Aorta (tissue), 5 donors: Measurements from ENCODE around the gene ZNF611. TPM values are rescaled to one million over a fixed set of nuclear protein-coding genes. Genes with fewer than 3 reads are reported as not detected.
"Not testable (repeated sequence)": the region's sequence is repeated elsewhere in the genome, so short reads cannot be mapped to it uniquely, and the experiment has no call there.

Source experiments
- ATAC-seq: fragments of 200-7000 bp; cut with Tn5 transposase; one replicate; pipeline ENCODE4 v1.9.1; 2022; ENCODE audit warnings: moderate library complexity; ENCODE audit not compliant: low FRiP score
- DNase-seq, 2 donors: peaks; one replicate each; pipeline ENCODE4 v3.0.0-alpha.2; 2020
- H3K27ac ChIP-seq, 2 donors: one replicate each; pipeline ENCODE4 v1.5.1; 2013; ENCODE audit warnings: low read length in 2 of 2, mild to moderate bottlenecking in 2 of 2, moderate library complexity in 2 of 2, control low read depth in 1 of 2, inconsistent platforms in 1 of 2, low read depth in 1 of 2
- H3K27me3 ChIP-seq, 2 donors: one replicate each; pipeline ENCODE4 v1.6.1; 2013; ENCODE audit warnings: control low read depth in 1 of 2, low read length in 1 of 2, mild to moderate bottlenecking in 1 of 2, moderate library complexity in 1 of 2; ENCODE audit not compliant: insufficient read depth in 2 of 2, control insufficient read depth in 1 of 2
- H3K36me3 ChIP-seq, 2 donors: one replicate each; pipeline ENCODE4 v1.6.1; 2013; ENCODE audit warnings: control low read depth in 1 of 2, low read length in 1 of 2, mild to moderate bottlenecking in 1 of 2; ENCODE audit not compliant: insufficient read depth in 2 of 2, control insufficient read depth in 1 of 2
- H3K4me1 ChIP-seq, 2 donors: one replicate each; pipeline ENCODE4 v1.6.1; 2013; ENCODE audit warnings: low read length in 2 of 2, control low read depth in 1 of 2, mild to moderate bottlenecking in 1 of 2, moderate library complexity in 1 of 2; ENCODE audit not compliant: insufficient read depth in 2 of 2, control insufficient read depth in 1 of 2
- H3K4me3 ChIP-seq, 2 donors: one replicate each; pipeline ENCODE4 v1.5.1; 2013; ENCODE audit warnings: low read length in 2 of 2, control low read depth in 1 of 2, mild to moderate bottlenecking in 1 of 2
- H3K9me3 ChIP-seq: one replicate; pipeline ENCODE4 v1.6.1; 2013; ENCODE audit warnings: mild to moderate bottlenecking, low read length; ENCODE audit not compliant: control insufficient read depth
- WGBS, 2 donors: extraction: QIAGEN DNeasy Blood & Tissue Kit; methylation state at CpG; one replicate each; pipeline ENCODE4 v1.1.7; 2013; 5-methylcytosine and 5-hydroxymethylcytosine counted together
- intact Hi-C, 2 donors: fragments of 100-400 bp; cut with DNase I; formaldehyde crosslinking; loops; one replicate each; pipeline versions ENCODE4 v1.14.2 to v1.15.0; 2022
- polyA plus RNA-seq, 2 donors: library from polyadenylated mRNA; stranded (reverse); fragments of 200-250 nt; gene quantifications; one replicate each; pipeline ENCODE4 v1.2.3, GENCODE V29; 2013
- total RNA-seq, 2 donors: library from RNA; stranded (reverse); fragmentation: NEBNext Ultra II Directional; extraction: Animal tissue kit (Norgen Biotek cat#: 25700); gene quantifications; one replicate each; pipeline ENCODE4 v1.2.1, GENCODE V29; 2021
- donor health status: healthy with polysubstance abuse.
- donor health status: Bipolar disorder and iron deficiency.
- donor health status: DM: no; HTN: no; CAD: no.
- donor health status: DM: no; HTN: no; CAD: no.
- donor health status: DM: yes; HTN: yes; CAD: no.

ZNF611 gene
- total and polyA plus RNA-seq, 4 donors = 1.5 to 28.5 (median 11.8) TPM

DNA sequence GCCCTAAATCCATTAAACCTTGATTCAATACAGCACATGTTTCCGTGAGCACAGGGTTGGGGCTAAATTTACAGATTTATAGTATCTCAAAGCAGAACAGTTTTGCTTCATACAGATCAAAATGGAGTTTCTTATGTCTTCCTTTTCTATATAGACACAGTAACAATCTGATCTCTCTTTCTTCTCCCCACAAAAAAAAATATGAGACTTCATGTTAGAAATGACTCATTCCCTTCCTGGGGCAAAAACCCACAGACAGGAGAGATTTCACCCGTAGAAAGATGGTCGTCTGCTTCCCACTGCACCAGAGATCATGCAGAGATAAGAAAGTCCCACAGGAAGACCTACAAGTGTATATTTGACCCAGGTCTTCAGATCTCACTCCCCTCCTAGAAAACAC lies 7.7 kb upstream of the ZNF611 start:
- intact Hi-C loops = loop anchor here in 1 of 2 donors (10.0 kb wide), 1 partner anchor 408 kb away; the partner anchor contains the start of gene ZNF610
- 29 to 32% methylated on average over 3 of the region's 3 CpGs for WGBS, 2 donors
- H3K4me1 ChIP-seq = no peaks in the 10 kb centered on the region
- H3K36me3 ChIP-seq = no peaks in the 10 kb centered on the region
- H3K9me3 ChIP-seq = peaks cover 1% of the 10 kb centered on the region
- no peak overlapping the region for H3K27ac ChIP-seq
- no peaks in the 10 kb centered on the region for H3K27me3 ChIP-seq
- DNase-seq (no peak), ATAC-seq (no peak)
- H3K4me3 ChIP-seq = no peak overlapping the region

DNA sequence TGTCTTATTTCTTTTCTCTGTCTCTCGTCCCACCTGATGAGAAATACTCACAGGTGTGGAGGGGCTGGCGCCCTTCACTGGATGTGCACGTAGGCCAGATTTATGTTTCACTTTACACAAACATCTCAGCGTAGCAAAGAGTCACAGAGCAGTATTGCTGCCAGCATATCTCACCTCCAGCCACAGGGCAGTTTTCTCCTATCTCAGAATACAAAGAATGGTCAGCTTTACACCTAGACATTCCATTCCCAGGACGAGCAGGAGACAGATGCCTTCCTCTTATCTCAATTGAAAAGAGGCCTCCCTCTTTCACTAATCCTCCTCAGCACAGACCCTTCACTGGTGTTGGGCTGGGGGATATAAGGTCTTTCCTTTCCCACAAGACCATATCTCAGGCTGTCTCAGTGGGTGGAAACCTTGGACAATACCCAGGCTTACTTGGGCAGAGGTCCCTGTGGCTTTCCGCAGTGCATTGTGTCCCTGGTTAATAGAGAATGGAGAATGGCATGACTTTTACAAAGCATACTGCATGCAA lies 7.2 kb upstream of the ZNF611 start:
- ATAC-seq (no peak), DNase-seq (no peak)
- H3K27ac ChIP-seq = no peak overlapping the region
- H3K4me3 ChIP-seq = no peak overlapping the region
- peaks cover 1% of the 10 kb centered on the region for H3K9me3 ChIP-seq
- H3K4me1 ChIP-seq = no peaks in the 10 kb centered on the region
- H3K27me3 ChIP-seq = no peaks in the 10 kb centered on the region
- H3K36me3 ChIP-seq = no peaks in the 10 kb centered on the region
- 42 to 45% methylated on average over 6 of the region's 6 CpGs for WGBS, 2 donors
- intact Hi-C loops = loop anchor here in 1 of 2 donors (10.0 kb wide), 1 partner anchor 407 kb away; the partner anchor contains the start of gene ZNF610

- H3K27ac ChIP-seq, H3K4me3 ChIP-seq, H3K4me1 ChIP-seq, DNase-seq, H3K27me3 ChIP-seq, H3K9me3 ChIP-seq, H3K36me3 ChIP-seq, ATAC-seq: not testable (repeated sequence)
- 65 to 70% methylated on average over 7 of the region's 7 CpGs for WGBS, 2 donors
- intact Hi-C loops = loop anchor here in 1 of 2 donors (10.0 kb wide), 1 partner anchor 407 kb away; the partner anchor contains the start of gene ZNF610
Measured at GRCh38 chr19:52741371-52741770, 6.5 kb upstream of the ZNF611 start.

GRCh38 chr19:52739576-52739975 lies 4.7 kb upstream of the ZNF611 start:
- Histone ChIP-seq H3K9me3 (peaks cover 1% of the 10 kb centered on the region), H3K27ac (no peak overlapping the region), H3K4me1 (no peaks in the 10 kb centered on the region), H3K36me3 (no peaks in the 10 kb centered on the region), H3K4me3 (no peak overlapping the region), H3K27me3 (no peaks in the 10 kb centered on the region)
- DNase-seq = no peak
- ATAC-seq = no peak
- intact Hi-C loops = no loop called here
- 87 to 88% methylated on average over 14 of the region's 14 CpGs for WGBS, 2 donors

DNA sequence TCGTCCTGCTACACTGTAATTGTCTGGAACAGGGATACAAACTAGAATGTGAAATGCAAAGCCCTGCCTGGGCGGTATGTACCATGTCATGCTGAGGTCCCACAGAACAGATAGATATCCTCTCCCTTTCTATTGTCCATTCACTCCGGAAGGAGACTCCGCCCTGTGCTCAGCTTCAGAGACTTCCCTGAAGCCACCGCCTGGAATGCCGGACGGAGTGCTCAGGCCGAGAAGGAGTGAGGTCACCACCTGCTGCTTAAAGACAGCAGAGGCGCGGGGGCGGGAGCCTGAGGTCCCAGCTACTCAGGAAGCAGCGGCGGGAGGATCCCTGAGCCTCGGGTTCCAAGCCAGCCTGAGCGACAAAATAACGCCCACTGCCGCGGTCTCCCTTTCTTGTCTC lies 890 bp upstream of the ZNF611 start:
- H3K36me3 ChIP-seq = no peaks in the 10 kb centered on the region
- DNase-seq (peak; percentile 75 to 86), ATAC-seq (peak; percentile 55)
- no peaks in the 10 kb centered on the region for H3K4me1 ChIP-seq
- H3K27ac ChIP-seq = peak overlapping the region in 1 of 2 donors; percentile 50
- no peak overlapping the region for H3K4me3 ChIP-seq
- 63 to 71% methylated on average over 18 of the region's 18 CpGs for WGBS, 2 donors
- intact Hi-C loops = loop anchor here in 1 of 2 donors (2.0 kb wide), 1 partner anchor 45 kb away; no protein-coding TSS in a partner anchor
- H3K27me3 ChIP-seq = no peaks in the 10 kb centered on the region
- no peaks in the 10 kb centered on the region for H3K9me3 ChIP-seq

DNA sequence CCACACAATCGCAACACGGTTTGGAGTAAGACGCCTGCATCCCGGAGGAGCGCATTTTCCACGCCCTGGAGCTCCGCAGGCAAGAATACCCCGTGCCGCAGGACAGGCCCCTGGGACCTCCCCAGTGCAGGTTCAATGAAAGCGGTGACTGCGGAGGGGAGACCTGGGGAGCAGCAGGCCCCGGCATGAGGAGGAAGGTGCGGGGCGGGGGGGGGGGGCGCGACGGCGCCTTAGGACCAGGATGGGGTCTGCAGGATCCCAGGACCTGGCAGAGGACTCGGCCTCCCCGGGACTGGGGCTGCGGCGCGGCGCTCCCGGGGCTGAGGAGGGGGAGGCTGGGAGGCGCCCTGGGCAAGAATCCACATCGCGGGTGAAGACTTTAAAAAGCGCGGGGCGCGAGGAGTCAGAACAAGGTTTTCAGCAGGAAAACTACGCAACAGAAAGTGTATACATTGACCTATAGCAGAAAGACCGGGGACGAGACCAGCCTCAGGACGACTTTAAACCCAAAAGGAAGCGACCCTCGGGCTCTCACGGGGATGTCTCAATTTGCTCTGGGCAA lies 432 bp downstream of the ZNF611 start:
- H3K9me3 ChIP-seq = no peaks in the 10 kb centered on the region
- peak overlapping the region in 1 of 2 donors; percentile 65 for H3K27ac ChIP-seq
- H3K36me3 ChIP-seq = no peaks in the 10 kb centered on the region
- intact Hi-C loops = loop anchor here in 1 of 2 donors (2.0 kb wide), 1 partner anchor 44 kb away; no protein-coding TSS in a partner anchor
- WGBS, 2 donors = 0 to 1% methylated on average over 38 to 39 of the region's 39 CpGs
- ATAC-seq (peak; percentile 51), DNase-seq (peak in 1 of 2 donors; percentile 77)
- peak overlapping the region; percentile 73 to 80 for H3K4me3 ChIP-seq
- H3K4me1 ChIP-seq = no peaks in the 10 kb centered on the region
- no peaks in the 10 kb centered on the region for H3K27me3 ChIP-seq

DNA sequence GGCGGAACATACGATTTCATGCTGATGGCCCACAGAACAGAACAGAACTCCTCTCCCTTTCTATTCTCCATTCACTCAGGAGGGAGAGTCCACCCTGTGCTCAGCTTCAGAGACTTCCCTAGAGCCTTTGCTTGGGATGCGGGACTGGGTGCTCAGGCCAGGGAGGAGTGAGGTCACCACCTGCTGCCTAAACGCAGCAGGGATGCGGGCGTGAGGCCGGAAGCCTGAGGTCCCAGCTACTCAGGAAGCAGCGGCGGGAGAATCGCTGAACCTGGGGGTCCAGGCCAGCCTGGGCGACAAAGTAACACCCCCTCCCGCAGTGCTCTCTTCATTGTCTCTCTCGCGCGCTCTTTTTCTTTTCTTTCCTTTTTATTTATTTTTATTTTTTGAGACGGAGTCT lies 8.8 kb downstream of the ZNF611 start:
- DNase-seq, H3K27ac ChIP-seq, H3K4me3 ChIP-seq, H3K4me1 ChIP-seq, H3K9me3 ChIP-seq, intact Hi-C loops, H3K27me3 ChIP-seq, H3K36me3 ChIP-seq, ATAC-seq: not testable (repeated sequence)
- 91 to 96% methylated on average over 16 of the region's 16 CpGs for WGBS, 2 donors

- H3K27ac ChIP-seq = no peak overlapping the region
- intact Hi-C loops = no loop called here
- H3K4me3 ChIP-seq = no peak overlapping the region
- no peak for DNase-seq
- no peak for ATAC-seq
- no peaks in the 10 kb centered on the region for H3K9me3 ChIP-seq
- 90 to 93% methylated on average over 24 of the region's 24 CpGs for WGBS, 2 donors
- H3K36me3 ChIP-seq = no peaks in the 10 kb centered on the region
- H3K4me1 ChIP-seq = no peaks in the 10 kb centered on the region
- no peaks in the 10 kb centered on the region for H3K27me3 ChIP-seq
Measured at GRCh38 chr19:52725528-52725961, 9.3 kb downstream of the ZNF611 start.
